GM18907 (cell line): ENCODE data around the gene ACO1.
A peak's percentile ranks its signal among the peaks of the same experiment; 100 is the strongest.

ENCODE experiments used
- ATAC-seq: cut with Tn5 transposase; IDR thresholded peaks from one replicate; pipeline ENCODE4 v1.9.1; 2021; ENCODE audit warnings: mild to moderate bottlenecking, moderate library complexity; ENCODE audit not compliant: unreplicated experiment

The ACO1 gene

DNA sequence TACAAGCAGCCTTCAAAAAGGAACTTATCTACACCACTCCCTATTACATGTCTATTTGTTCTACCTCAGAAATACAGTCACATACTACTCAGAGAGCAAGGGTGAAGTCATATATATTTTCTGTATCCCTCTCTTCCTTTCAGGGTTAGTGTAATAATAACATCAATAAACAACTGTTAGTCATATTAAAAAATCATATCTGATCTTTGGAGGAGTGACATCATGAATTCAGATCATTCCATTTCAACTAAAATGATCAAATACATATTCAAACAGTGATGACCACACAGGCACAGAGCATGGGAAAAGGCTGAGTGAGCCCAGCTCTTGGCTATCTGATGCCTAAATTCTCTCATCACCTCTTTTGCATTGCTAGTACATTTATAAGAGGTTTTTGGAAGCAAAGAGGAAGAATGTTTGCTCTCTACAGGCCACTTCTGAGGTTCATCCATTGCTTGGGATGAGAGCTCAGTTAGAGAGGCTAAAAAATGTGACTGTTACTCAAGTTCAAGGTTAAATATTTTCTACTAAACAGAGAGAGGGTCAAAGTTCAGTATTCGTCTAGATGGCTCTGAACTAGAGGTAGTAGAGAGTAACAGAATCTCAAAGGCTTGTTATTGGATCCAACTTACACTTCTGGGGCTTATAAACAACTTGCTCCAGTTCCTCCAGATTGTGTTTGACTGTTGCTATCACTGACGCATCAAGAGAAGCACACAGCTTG lies 102.6 kb downstream of the ACO1 start:
- ATAC-seq, result no peak

DNA sequence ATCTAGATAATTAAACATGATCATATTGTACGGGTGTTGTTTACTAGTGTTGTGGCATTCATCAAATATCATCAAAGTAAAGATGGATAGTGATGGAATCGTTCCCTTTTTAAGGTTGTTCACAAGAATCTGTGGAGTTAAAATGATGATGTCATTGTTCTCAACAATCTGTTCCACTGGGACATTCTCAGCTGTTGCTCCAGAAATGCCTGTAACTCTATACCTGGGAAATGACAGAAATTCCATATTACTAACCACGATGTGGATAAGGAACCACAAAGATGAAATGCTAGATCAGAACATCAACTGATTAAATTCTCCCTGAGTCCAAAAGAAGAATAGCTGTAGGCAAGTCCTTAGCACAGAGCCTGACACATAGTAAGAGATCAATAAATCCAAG lies 103.5 kb downstream of the ACO1 start:
- no peak for ATAC-seq

DNA sequence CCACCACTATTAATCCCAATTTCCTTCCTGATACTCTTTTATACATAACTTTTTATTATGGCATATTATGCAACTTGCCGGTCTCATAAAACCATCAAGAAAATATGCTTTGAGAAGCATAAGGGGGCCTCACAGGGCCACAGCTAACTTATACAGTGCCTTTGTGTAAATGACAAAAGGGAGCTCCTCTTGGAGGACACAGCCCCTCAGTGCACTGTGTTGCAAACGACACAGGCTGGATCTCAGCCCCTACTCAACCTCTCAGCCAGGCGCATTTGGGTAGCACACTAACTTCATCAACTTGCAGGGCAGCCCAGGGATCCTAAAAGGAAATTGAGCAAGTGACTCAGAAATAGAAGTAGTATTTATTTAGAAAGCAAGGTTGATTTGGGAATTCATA lies 106.2 kb downstream of the ACO1 start:
- ATAC-seq, result no peak

DNA sequence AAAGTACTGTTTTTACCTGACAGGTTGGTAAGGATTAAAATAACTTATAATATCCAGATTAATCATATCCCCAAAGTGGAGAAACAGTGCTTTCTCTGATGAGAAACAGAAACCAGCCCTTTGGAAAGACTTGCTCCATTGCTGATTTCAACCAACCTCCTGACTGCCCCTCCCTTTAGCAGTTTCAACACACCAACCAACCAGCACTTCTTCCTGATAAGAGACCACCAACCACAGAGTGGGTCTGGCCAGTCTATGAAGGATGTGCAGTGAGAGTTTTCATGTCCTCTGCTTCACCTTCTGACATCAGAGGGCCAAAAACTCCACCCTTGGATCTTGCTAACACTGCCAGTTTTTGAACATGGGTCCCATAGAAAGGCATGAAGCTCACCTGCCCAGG lies 113.5 kb downstream of the ACO1 start:
- ATAC-seq, result no peak

DNA sequence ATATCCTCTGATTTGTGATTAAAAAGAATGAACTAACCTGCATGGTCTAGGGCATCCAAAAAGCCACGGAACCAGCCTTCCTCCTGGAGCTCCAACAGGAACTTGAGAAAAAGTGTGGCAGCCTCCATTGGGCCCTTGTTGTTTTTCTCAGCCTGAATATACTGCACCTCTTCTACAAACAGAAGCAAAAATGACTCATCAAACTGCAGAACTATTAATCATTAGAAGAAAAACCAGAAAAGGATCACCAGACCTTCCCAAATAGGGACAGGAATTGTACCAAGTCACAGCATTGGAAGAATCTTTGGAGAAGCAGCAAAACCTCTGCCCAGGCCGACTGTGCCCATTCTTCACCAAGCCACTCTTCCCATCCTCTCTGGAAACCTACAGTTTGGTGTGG lies 116.3 kb downstream of the ACO1 start:
- peak; percentile 72 for ATAC-seq

DNA sequence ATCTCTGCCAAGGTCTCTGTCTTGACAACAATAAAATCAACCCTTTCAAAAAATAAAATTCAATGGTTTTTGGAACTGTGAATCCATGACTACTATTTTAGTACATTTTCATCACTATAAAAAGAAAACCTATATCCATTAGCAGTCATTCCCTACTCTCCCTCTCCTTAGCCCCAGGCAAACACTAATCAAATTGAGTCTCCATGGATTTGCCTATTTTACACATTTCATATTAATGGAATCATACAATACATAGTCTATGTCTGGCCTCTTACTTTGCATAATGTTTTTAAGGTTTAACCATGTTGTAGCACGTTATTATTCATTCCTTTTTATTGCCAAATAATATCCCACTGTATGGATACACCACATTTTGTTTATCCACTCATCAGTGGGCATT lies 117.4 kb downstream of the ACO1 start:
- ATAC-seq, result no peak

DNA sequence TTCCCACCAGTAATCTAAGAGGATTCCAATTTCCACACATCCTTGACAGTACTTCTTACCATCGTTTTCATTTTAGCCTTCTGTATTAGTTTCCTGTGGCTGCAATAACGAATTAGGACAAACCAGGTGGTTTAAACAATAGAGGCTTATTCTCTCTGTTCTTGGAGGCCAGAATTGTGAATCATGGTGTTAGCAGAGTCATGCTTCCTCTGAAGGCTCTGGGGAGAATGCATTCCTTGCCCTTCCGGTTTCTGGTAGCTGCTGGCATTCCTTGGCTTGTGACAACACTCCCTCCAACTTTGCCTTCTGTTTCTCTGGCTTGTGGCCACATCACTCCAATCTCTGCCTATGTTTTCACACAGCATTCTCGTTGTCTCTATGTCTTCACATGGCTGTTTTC lies 118.0 kb downstream of the ACO1 start:
- no peak for ATAC-seq

DNA sequence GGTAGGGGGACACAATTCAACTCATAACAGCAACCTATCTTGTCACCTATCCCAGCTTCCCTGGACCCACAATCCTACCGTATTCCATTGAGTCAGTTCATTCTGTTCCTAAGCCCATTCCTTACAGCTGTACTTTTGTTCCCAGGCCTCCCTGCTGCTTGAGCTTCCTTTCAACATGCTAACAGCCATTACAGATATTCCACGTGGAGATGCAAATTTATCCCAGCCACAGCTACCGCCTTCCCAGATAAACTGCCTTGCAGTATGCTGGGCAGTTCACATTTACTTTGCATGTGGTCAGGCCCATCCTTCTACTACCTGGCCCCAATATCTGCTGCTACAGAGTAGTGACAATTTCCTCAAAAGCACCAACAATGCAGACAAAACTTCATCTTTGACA lies 118.6 kb downstream of the ACO1 start:
- no peak for ATAC-seq
